GM21526 (cell line): ENCODE data around the gene FBXO22.

Experiments used
- ATAC-seq: cut with Tn5 transposase; IDR thresholded peaks from one replicate; pipeline ENCODE4 v1.9.1; 2021; ENCODE audit warnings: moderate library complexity; ENCODE audit not compliant: unreplicated experiment, low FRiP score

Gene FBXO22

GRCh38 chr15:75916978-75917377 is 13.3 kb downstream of the FBXO22 start:
- no peak for ATAC-seq

GRCh38 chr15:75918135-75918534 is 14.5 kb downstream of the FBXO22 start:
- no peak for ATAC-seq

- ATAC-seq, result no peak
These were observed 16.4 kb downstream of the FBXO22 start for GRCh38 chr15:75920079-75920478.

GRCh38 chr15:75921732-75922703 is 18.3 kb downstream of the FBXO22 start:
- ATAC-seq, result no peak

GRCh38 chr15:75923756-75924155 is 20.1 kb downstream of the FBXO22 start:
- no peak for ATAC-seq

GRCh38 chr15:75924576-75924975 is 20.9 kb downstream of the FBXO22 start:
- ATAC-seq, result no peak

GRCh38 chr15:75925440-75925839 is 21.8 kb downstream of the FBXO22 start:
- no peak for ATAC-seq

- ATAC-seq, result no peak
These were observed 23.3 kb downstream of the FBXO22 start for GRCh38 chr15:75926931-75927330.

GRCh38 chr15:75927601-75928000 is 23.9 kb downstream of the FBXO22 start:
- ATAC-seq, result no peak

- no peak for ATAC-seq
These were observed 25.3 kb downstream of the FBXO22 start for GRCh38 chr15:75928680-75929608.

GRCh38 chr15:75929799-75930565 is 26.3 kb downstream of the FBXO22 start:
- ATAC-seq, result no peak

- no peak for ATAC-seq
These were observed 27.2 kb downstream of the FBXO22 start for GRCh38 chr15:75930866-75931265.

- no peak for ATAC-seq
These were observed 38.8 kb downstream of the FBXO22 start for GRCh38 chr15:75942464-75942863.

GRCh38 chr15:75943246-75943645 is 39.6 kb downstream of the FBXO22 start:
- no peak for ATAC-seq

- ATAC-seq, result no peak
These were observed 40.1 kb downstream of the FBXO22 start for GRCh38 chr15:75943713-75944215.

GRCh38 chr15:75945953-75946352 is 42.3 kb downstream of the FBXO22 start:
- no peak for ATAC-seq

GRCh38 chr15:75947092-75947491 is 43.4 kb downstream of the FBXO22 start:
- no peak for ATAC-seq

- ATAC-seq, result no peak
These were observed 45.2 kb downstream of the FBXO22 start for GRCh38 chr15:75948761-75949296.

GRCh38 chr15:75952525-75952924 is 48.8 kb downstream of the FBXO22 start:
- no peak for ATAC-seq

- no peak for ATAC-seq
These were observed 52.0 kb downstream of the FBXO22 start for GRCh38 chr15:75955720-75956119.
